PC-3 (cell line): ENCODE results near the gene CDH4. TPM values are rescaled to one million over a fixed set of nuclear protein-coding genes. Genes with fewer than 3 reads are reported as not detected.

Experiments used
- ATAC-seq: fragments of 200-7000 bp; cut with Tn5 transposase; 2 replicates; pipeline ENCODE4 v1.9.1; 2020; ENCODE audit warnings: mild to moderate bottlenecking, moderate library complexity
- BruUV-seq: library from RNA; stranded (reverse); fragments of 400-500 nt; replicated peaks from 2 replicates; lab custom pipeline; 2021; lab: Mats Ljungman, UMichigan
- CTCF ChIA-PET: fragments of 300-600 bp; sonication (Branson Sonifier 250); formaldehyde crosslinking; loops from one replicate; lab custom pipeline; 2022; ENCODE audit warnings: antibody characterized with exemption; lab: Charles Lee
- POLR2A ChIA-PET: fragments of 300-600 bp; sonication (Branson Sonifier 250); formaldehyde crosslinking; loops from one replicate; lab custom pipeline; 2022; ENCODE audit warnings: antibody characterized with exemption; ENCODE audit not compliant: unreplicated experiment; lab: Charles Lee
- DNase-seq: peaks from one replicate; pipeline ENCODE4 v3.0.0-alpha.2; 2015
- H2AFZ ChIP-seq: fragments of 300-600 bp; sonication (generic); 2 replicates; pipeline ENCODE4 v1.6.0; 2016; ENCODE audit warnings: antibody characterized with exemption, low read length
- H3F3A ChIP-seq: fragments of 300-600 bp; sonication (generic); one replicate; pipeline ENCODE4 v1.6.0; 2017; ENCODE audit warnings: antibody characterized with exemption, low read length, control low read depth, mild to moderate bottlenecking; ENCODE audit not compliant: unreplicated experiment
- H3K27ac ChIP-seq: fragments of 300-600 bp; sonication (generic); 2 replicates; pipeline ENCODE4 v1.5.1; 2016; ENCODE audit warnings: mild to moderate bottlenecking, low read length
- H3K27me3 ChIP-seq: fragments of 300-600 bp; sonication (generic); 2 replicates; pipeline ENCODE4 v1.6.1; 2016; ENCODE audit warnings: low read length, mixed read lengths
- H3K36me3 ChIP-seq: fragments of 300-600 bp; sonication (generic); 2 replicates; pipeline ENCODE4 v1.6.1; 2016; ENCODE audit warnings: low read depth, mixed run types, low read length, mixed read lengths
- H3K4me1 ChIP-seq: fragments of 300-600 bp; sonication (generic); 2 replicates; pipeline ENCODE4 v1.5.1; 2016; ENCODE audit warnings: low read length; ENCODE audit not compliant: insufficient read depth
- H3K4me2 ChIP-seq: fragments of 300-600 bp; sonication (generic); 2 replicates; pipeline ENCODE4 v1.6.0; 2016; ENCODE audit warnings: low read length
- H3K4me3 ChIP-seq: fragments of 300-600 bp; sonication (generic); 2 replicates; pipeline ENCODE4 v1.5.1; 2016; ENCODE audit warnings: mild to moderate bottlenecking, low read length, mixed read lengths
- H3K79me2 ChIP-seq: fragments of 300-600 bp; sonication (generic); 2 replicates; pipeline ENCODE4 v1.6.1; 2017; ENCODE audit warnings: low read length, mixed read lengths
- H3K9ac ChIP-seq: fragments of 300-600 bp; sonication (generic); 2 replicates; pipeline ENCODE4 v1.6.0; 2016; ENCODE audit warnings: mild to moderate bottlenecking, low read length
- H3K9me2 ChIP-seq: fragments of 300-600 bp; sonication (generic); replicated peaks from 2 replicates; pipeline ENCODE4 v1.6.1; 2016; ENCODE audit warnings: mixed run types, low read length, mixed read lengths
- H3K9me3 ChIP-seq: fragments of 300-600 bp; sonication (generic); 2 replicates; pipeline ENCODE4 v1.6.1; 2016; ENCODE audit warnings: low read length, mixed read lengths
- H4K20me1 ChIP-seq: fragments of 300-600 bp; sonication (generic); 2 replicates; pipeline ENCODE4 v1.6.1; 2016; ENCODE audit warnings: low read length, mixed read lengths
- EZH2 ChIP-seq: fragments of 300-600 bp; sonication (generic); IDR thresholded peaks from one replicate; pipeline ENCODE4 v1.6.1; 2017; ENCODE audit warnings: antibody characterized with exemption, mild to moderate bottlenecking, low read length; ENCODE audit not compliant: unreplicated experiment
- EZH2phosphoT487 ChIP-seq: fragments of 300-600 bp; sonication (generic); IDR thresholded peaks from 2 replicates; pipeline ENCODE4 v1.6.1; 2018; ENCODE audit warnings: mild to moderate bottlenecking, antibody characterized with exemption, low read length, borderline replicate concordance
- intact Hi-C: fragments of 100-400 bp; cut with micrococcal nuclease; formaldehyde crosslinking; loops from 2 replicates; pipeline ENCODE4 v1.9.0; 2023
- total RNA-seq: library from RNA; depleted of rRNA; stranded (reverse); fragments of >200 nt; gene quantifications from 2 replicates; pipeline ENCODE4 v1.2.3, GENCODE V29; 2014
- TF ChIP-seq, protein P1 (sequence below): fragments of 300-600 bp; sonication (generic); conservative IDR thresholded peaks from 2 replicates; pipeline ENCODE4 v1.5.1; 2017; ENCODE audit warnings: antibody characterized with exemption, low read depth, mild to moderate bottlenecking, low read length

CDH4 gene
- total RNA-seq, 1 experiment from 2014 or later, result not detected

DNA sequence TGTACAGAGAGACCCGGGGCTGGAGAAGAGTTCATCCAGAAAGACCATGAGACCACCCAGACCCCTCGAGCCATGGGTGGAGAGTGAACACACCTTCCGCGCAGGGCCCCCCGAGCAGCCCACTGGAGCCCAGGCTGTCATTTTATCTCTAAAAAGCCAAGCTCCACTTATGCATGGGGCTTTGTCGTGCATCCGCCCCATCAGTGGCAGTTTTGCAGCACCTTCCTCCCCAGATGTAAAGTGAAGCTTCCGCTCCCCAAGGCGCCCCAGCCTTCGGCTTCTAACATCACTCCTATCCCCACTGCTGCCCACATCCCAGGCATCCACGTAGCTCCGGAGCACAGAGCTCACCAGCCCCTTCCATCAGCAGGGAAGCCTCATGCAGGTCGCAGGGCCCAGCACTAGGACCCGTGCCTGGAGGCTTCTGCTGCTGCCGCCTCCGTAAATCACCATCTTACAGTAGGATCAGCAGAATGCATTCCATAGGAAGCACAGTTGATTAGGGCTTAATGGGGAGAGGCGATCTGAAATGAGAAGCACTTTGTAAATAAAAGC, 512.5 kb downstream of the CDH4 start:
- Histone ChIP-seq H3K36me3 (no peaks in the 10 kb centered on the region), H3K9ac (no peak overlapping the region), H3K27me3 (peaks cover 86% of the 10 kb centered on the region), H3K4me3 (no peak overlapping the region), H3K27ac (no peak overlapping the region), H3K79me2 (no peaks in the 10 kb centered on the region), H3K4me2 (no peak overlapping the region), H3K4me1 (no peaks in the 10 kb centered on the region), H3F3A (no peaks in the 10 kb centered on the region), H3K9me3 (no peaks in the 10 kb centered on the region), H4K20me1 (no peaks in the 10 kb centered on the region), H3K9me2 (no peaks in the 10 kb centered on the region), H2AFZ (no peak overlapping the region)
- ChIA-PET CTCF (no interaction called here), POLR2A (no interaction called here)
- no TSS peak for BruUV-seq
- intact Hi-C loops, result no loop called here
- ATAC-seq (no peak), DNase-seq (no peak)
- TF ChIP-seq EZH2phosphoT487 (no peak), EZH2 (no peak)
- TF ChIP-seq, protein P1, sequence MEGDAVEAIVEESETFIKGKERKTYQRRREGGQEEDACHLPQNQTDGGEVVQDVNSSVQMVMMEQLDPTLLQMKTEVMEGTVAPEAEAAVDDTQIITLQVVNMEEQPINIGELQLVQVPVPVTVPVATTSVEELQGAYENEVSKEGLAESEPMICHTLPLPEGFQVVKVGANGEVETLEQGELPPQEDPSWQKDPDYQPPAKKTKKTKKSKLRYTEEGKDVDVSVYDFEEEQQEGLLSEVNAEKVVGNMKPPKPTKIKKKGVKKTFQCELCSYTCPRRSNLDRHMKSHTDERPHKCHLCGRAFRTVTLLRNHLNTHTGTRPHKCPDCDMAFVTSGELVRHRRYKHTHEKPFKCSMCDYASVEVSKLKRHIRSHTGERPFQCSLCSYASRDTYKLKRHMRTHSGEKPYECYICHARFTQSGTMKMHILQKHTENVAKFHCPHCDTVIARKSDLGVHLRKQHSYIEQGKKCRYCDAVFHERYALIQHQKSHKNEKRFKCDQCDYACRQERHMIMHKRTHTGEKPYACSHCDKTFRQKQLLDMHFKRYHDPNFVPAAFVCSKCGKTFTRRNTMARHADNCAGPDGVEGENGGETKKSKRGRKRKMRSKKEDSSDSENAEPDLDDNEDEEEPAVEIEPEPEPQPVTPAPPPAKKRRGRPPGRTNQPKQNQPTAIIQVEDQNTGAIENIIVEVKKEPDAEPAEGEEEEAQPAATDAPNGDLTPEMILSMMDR, result no peak

DNA sequence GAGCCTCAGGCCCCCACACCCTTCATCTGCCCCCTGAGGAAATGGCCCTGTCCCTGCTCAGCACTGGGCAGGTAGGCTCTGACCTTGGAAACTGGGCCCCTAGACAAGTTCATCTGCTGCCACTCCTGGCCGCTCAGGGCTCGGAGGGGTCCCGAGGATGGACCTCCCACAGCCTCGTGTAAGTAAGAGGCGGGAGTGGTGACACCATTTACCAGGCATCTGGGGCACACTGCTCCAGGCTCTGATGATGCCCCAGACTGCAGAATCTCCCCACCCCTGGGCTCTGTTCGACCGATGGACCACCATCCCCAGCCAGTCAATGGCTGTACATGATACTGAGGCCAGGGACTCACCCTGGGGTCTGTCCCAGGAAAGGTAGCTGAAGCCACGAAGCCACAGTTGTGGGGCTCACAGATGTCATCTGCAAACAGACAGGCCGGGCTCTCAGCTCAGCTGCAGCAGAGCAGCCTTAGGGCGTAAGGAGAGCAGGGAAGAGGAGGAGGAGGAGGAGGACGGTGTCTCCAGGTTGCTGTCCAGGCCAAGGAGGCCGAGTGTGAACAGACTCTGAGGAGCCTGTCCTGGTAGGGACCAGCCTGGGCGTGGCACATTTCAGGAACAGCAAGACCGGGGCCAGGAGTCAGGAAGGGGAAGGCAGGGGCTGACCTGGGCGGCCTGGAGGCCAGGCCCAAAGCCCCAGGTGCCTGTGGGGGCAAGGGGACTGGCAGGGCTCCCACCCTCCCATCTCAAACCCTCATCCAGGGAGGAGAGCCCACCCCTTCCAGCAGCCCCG, 513.2 kb downstream of the CDH4 start:
- Histone ChIP-seq H3K9me2 (no peaks in the 10 kb centered on the region), H3K4me1 (no peaks in the 10 kb centered on the region), H3K27ac (no peak overlapping the region), H4K20me1 (no peaks in the 10 kb centered on the region), H3F3A (no peaks in the 10 kb centered on the region), H3K27me3 (peaks cover 82% of the 10 kb centered on the region), H3K9me3 (no peaks in the 10 kb centered on the region), H3K9ac (no peak overlapping the region), H3K36me3 (no peaks in the 10 kb centered on the region), H3K4me2 (no peak overlapping the region), H3K4me3 (no peak overlapping the region), H3K79me2 (no peaks in the 10 kb centered on the region), H2AFZ (no peak overlapping the region)
- DNase-seq (no peak), ATAC-seq (no peak)
- TF ChIP-seq EZH2 (no peak), EZH2phosphoT487 (no peak)
- POLR2A ChIA-PET, result no interaction called here
- intact Hi-C loops, result no loop called here
- no TSS peak for BruUV-seq
- CTCF ChIA-PET, result no interaction called here

DNA sequence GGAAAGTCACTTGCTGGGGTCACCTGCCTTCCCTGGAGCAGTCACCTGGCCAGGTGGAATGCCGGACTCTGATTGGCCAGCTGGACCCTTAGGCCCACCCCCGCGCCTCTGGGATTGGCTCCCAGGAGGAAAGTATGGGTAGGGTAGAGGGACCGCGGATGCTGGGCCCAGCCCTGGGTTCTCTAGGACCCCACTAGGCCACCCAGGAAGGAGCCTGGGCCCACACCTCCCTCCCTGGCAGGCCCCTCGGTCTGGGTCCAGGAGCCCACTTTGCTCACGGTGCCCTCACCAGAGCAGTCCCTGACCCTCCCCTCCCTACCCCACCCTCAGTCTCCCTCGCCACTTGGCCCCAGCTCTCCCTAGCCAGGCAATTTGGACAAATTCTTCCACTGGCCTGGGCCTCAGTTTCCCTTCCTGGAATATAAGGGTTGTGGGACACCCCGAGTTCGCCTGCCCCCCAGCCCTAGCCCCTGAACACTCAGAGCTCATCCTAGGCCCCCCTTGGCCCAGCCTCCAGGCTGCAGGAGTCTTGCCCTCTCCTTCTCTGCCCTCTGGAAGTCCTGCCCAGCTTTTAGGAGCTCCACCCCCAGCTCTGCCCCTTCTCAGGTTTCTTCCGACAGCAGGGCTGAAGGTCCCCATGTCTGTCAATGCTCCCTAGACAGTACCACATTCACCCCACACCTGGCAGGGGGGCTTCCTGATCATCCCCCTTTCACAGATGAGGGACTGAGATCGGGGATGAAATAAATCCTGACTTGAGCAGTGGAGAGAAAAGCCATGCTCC, 514.0 kb downstream of the CDH4 start:
- Histone ChIP-seq H3K79me2 (no peaks in the 10 kb centered on the region), H3K27ac (no peak overlapping the region), H3F3A (no peaks in the 10 kb centered on the region), H3K36me3 (no peaks in the 10 kb centered on the region), H4K20me1 (no peaks in the 10 kb centered on the region), H3K4me2 (no peak overlapping the region), H2AFZ (no peak overlapping the region), H3K9ac (no peak overlapping the region), H3K9me3 (no peaks in the 10 kb centered on the region), H3K27me3 (peaks cover 74% of the 10 kb centered on the region), H3K4me3 (no peak overlapping the region), H3K9me2 (no peaks in the 10 kb centered on the region), H3K4me1 (no peaks in the 10 kb centered on the region)
- intact Hi-C loops, result no loop called here
- ChIA-PET CTCF (no interaction called here), POLR2A (no interaction called here)
- DNase-seq, result no peak
- no peak for ATAC-seq
- no TSS peak for BruUV-seq
- no peak for TF ChIP-seq EZH2phosphoT487
- TF ChIP-seq EZH2, result no peak
- TF ChIP-seq, protein P1, result no peak
